Coronary artery (tissue), 2 donors: ENCODE measurements around the gene E2F1.

Experiments used
- DNase-seq: peaks from one replicate; pipeline ENCODE4 v3.0.0-alpha.2; 2017; ENCODE audit warnings: low spot score
- H3K27ac ChIP-seq, 2 donors: fragments of 200-600 bp; sonication (generic); one replicate each; pipeline ENCODE4 v1.5.1; 2016 to 2019
- H3K4me3 ChIP-seq: fragments of 200-600 bp; sonication (generic); 2 replicates; pipeline ENCODE4 v1.5.1; 2016; ENCODE audit warnings: mild to moderate bottlenecking, moderate library complexity
- CTCF ChIP-seq: fragments of 200-600 bp; sonication (generic); IDR thresholded peaks from one replicate; pipeline ENCODE4 v1.5.1; 2019; ENCODE audit warnings: antibody characterized with exemption

Gene E2F1

GRCh38 chr20:33693289-33693688 lies 7.1 kb upstream of the E2F1 start:
- Histone ChIP-seq H3K27ac (peak overlapping the region in 1 of 2 donors; percentile 70), H3K4me3 (no peak overlapping the region)
- TF ChIP-seq CTCF = no peak
- no peak for DNase-seq

GRCh38 chr20:33689973-33690372 lies 3.8 kb upstream of the E2F1 start:
- Histone ChIP-seq H3K4me3 (no peak overlapping the region), H3K27ac (no peak overlapping the region)
- no peak for DNase-seq
- no peak for TF ChIP-seq CTCF

- DNase-seq = no peak
- no peak overlapping the region for H3K27ac ChIP-seq
Measured at GRCh38 chr20:33689493-33689892, 3.3 kb upstream of the E2F1 start.

GRCh38 chr20:33688938-33689424 lies 2.8 kb upstream of the E2F1 start:
- TF ChIP-seq CTCF = no peak
- no peak overlapping the region for H3K27ac ChIP-seq
- DNase-seq = no peak
- no peak overlapping the region for H3K4me3 ChIP-seq

More at GRCh38 chr20:33689493-33689892, 3.3 kb upstream of the E2F1 start:
- H3K4me3 ChIP-seq = no peak overlapping the region
- no peak for TF ChIP-seq CTCF

- DNase-seq = no peak
- no peak for TF ChIP-seq CTCF
- Histone ChIP-seq H3K4me3 (no peak overlapping the region), H3K27ac (no peak overlapping the region)
Measured at GRCh38 chr20:33687993-33688937, 2.1 kb upstream of the E2F1 start.

- DNase-seq = no peak
- no peak overlapping the region for H3K4me3 ChIP-seq
- TF ChIP-seq CTCF = no peak
- H3K27ac ChIP-seq = peak overlapping the region in 1 of 2 donors; percentile 72
Measured at GRCh38 chr20:33687370-33687915, 1.3 kb upstream of the E2F1 start.
